Kidney tubule cell (primary cell): Measurements from ENCODE around the gene MED20.
"Not testable (repeated sequence)": the region's sequence is repeated elsewhere in the genome, so short reads cannot be mapped to it uniquely, and the experiment has no call there.

Experiments used
- DNase-seq: peaks from one replicate; pipeline ENCODE4 v3.0.0-alpha.2; 2018; ENCODE audit warnings: low spot score

The MED20 gene

GRCh38 chr6:41920921-41921711 lies at the start of gene MED20, which contains the start of gene BYSL:
Gene MED20, minus strand, starts transcription at chr6:41921139. Its CDS starts 121 bp downstream, at chr6:41921018.
Gene BYSL, plus strand, starts transcription at chr6:41921499. Its CDS starts 64 bp downstream, at chr6:41921563.
- DNase-seq: peak; percentile 98

DNA sequence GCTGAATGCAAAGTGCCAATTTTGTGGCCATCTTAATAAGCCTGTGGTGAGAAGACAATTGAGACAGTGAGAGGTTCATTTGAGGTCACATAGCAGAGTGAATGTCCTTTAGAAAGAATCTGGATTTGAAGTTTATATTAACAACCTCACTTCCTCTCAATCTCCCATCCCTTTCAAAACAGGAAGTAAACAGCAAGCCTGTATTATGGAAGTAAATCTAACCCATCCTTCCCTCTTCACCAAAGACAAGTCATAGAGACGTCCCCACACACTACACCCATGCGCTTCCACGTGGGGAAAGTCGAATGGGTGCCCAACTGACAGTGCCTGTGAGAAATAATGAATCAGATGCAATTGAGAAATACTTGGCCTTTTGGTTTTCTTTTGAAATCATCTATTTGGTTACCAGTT lies 49.5 kb upstream of the MED20 start:
- peak; percentile 16 for DNase-seq

DNA sequence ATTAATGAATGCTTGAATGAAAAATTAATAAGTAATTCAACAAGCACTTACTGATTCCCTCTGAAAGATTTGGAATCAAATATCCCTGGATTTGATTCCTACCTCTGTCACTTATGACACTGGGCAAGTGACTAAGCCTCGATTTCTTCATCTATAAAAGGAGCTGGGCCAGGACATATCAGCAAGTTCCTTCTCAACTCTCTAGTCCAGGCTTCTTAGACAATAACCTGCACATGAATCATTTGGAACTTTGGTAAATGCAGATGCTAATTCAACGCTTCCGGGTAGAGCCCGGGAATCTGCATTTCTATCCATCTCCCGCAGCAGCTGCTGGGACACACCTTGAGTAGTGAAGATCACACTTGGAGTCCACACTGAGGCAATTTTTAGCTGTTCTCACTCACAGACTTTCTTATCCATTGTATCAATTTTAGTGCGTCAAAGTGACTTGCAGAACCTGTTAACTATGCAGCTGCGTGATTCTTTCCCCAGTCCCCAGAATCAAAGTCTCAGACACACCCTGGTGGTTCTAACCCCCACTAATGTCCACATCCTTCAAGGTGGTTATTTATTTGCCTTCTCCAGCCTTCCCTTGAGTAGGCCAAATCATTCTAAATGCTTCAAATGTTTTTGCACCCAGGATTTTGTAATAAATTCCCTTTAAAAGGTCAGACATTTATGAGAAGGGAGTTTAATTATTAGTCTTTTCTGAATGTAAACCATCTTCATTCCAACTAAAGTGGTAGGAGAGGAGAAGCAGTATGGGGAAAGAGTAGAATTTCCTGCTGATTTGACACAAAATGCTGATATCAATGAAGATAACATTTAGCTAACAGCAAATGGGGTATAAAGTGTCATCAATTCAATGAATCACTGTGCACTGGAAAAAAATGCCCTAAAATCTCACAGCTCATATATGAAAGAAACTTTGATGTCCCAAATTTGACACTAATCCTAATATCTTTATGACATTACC lies 46.7 kb upstream of the MED20 start:
- peak; percentile 65 for DNase-seq

- peak; percentile 95 for DNase-seq
Measured at GRCh38 chr6:41966961-41967311, 46.0 kb upstream of the MED20 start.

DNA sequence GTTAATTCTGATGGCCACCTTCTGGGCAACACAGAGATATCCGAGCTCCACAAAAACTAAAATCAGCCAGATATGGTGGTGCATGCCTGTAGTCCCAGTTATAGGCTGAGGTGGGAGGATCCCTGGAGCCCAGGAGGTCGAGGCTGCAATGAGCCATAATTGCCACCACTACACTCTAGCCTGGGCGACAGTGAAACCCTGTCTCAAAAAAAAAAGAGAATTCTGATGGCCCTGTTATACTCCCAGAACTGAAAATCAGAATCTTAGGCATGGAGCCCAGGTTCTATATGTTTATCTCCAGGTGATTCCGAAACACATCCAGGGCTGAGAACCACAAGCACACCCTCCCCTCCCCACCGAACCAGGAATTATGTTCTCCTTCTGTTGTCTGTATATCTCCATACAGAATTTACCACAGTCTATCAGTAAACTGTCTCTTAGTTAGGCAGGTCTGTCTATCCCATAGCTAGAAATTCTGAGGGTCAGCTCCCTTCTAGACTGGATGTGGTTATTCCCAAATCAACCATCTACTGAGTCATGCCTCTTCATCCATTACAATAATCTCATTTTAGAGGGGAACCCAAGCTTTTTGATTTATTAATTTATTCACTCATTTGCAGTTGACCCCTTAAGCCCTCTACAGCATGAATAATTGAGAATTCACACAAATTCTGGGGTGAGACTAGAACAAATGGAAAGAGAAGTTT lies 45.4 kb upstream of the MED20 start:
- DNase-seq: peak; percentile 53

DNA sequence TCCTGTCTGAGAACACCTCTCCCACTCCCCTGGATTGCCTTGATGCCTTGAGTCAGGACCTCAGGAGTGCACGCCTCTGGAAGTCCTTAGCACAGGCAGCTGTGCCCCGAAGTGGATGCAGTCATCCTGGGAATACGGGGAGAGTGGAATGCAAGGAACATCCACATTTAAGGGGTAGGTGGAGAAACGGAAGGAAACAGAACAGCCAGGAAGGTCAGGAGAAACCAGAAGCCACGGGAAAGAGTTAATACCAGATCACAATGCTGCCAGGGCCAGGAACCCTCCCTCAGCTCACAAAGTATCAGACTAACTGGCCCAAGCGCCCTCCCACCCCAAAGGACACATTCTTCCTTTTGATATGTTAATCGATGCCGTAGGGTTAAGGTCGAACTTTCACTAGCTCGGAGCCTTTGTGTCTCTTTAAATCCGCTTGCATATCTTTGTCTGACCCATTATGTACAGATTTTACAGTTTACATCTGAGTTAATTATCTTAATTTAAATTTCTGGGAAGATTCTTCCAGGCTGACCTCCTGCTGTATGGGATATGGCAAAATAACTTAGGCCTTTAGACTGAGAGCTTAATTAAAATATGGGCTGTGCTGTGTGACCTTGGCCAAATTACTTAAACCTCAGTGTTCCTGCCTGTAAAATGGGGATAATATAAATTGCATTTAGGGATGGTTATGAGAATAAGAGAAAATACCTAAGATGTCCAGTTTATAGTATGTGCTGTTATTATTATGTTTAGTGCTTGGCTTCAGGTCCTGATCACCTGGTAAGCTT lies 44.7 kb upstream of the MED20 start:
- DNase-seq: no peak

DNA sequence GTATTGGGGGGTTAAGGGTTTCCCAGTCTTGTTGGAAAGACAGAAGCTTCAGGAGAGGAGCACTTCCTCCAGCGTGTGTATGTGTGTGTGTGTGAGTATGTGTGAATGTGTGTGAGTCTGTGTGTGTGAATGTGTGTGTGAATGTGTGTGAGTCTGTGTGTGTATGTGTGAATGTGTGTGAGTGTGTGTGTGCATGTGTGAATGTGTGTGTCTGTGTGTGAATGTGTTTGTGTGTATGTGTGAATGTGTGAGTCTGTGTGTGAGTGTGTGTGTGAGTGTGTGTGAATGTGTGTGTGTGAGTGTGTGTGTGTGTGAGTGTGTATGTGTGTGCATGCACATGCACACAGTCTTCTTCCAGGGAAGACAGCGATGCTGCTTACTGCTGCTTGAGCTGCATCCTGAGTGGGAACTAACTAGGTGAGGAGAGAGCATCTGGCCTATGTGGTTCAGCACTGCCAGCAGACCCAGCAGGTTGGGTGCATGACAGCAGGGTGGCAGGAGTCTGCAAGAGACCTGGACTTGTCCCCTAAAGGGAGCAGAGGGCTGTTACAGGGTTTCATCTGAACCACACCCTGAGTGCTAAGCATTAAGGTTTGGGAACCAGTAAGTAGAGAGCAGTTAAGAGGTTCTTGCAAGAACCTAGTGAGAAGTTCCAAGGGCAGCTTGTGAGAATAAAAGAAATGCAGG lies 43.4 kb upstream of the MED20 start:
- no peak for DNase-seq

DNA sequence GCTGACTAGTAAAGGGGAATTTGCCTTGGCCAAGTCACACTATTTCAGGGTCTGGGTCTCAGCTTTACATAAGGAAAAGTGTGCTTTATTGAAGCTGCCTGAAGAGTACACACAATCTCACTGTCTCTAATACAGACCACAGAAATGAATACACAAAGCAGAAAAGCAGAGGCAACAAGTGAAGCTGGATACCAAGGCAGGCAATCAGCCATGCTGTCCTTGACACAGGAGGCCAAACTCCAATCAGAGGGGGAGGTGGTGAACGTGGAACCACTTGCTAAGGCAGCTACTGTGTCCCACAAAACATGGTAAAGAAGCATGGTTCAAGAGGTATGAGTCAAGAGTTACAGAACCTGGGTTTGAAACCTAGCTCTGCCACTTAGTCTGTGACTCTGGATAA lies 42.4 kb upstream of the MED20 start:
- no peak for DNase-seq

DNA sequence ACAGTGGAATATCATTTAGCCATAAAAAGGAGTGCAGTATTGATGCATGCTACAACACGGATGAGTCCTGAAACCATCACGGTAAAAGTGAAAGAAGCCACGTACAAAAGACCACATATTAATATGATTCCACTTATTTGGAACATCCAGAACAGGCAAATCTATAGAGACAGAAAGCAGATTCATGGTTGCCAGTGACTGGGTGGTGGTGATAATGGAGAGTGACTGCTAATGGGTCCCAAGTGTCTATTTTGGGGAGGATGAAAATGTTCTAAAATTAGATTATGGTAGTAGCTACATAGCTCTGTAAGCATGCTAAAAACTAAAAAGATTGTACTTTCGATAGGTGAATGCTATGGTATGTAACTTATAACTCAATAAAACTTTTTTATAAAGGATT lies 39.1 kb upstream of the MED20 start:
- no peak for DNase-seq

GRCh38 chr6:41958022-41958856 lies 37.3 kb upstream of the MED20 start:
- no peak for DNase-seq

- DNase-seq: no peak
Measured at GRCh38 chr6:41957117-41957516, 36.2 kb upstream of the MED20 start.

DNA sequence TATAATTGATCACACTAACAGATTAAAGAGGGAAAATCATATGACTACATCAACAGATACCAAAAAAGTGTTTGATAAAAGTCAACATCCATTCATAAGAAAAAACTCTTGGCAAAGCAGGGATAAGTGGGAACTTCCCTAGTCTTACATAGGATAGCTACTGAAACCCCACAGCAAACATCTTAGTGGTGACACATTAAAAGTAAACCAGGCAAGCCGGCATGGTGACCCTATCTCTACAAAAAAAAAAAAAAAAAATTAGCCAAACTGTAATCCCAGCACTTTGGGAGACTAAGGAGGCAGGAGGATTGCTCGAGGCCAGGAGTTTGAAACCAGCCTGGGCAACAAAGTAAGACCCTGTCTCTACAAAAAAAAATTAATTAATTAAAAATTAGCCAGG lies 34.5 kb upstream of the MED20 start:
- no peak for DNase-seq

DNA sequence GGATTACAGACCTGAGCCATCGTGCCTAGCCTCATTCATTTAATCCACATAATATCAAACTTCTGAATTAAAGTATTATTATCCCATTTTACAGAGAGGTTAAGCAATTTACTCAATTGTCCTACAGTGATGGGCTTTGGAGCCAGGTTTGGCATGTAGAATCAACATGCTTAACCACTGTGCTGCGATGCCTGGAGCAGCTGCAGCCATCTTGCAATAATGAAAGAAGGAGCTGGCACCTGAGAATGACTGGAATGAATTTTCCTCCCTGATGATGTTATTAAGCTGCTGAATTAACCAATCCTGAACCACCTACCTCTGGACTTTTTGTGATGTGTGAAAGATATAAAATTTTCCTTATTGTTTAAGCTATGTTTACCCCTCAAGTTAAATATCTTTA lies 33.7 kb upstream of the MED20 start:
- no peak for DNase-seq

GRCh38 chr6:41947581-41948220 lies 26.8 kb upstream of the MED20 start:
- DNase-seq: no peak

DNA sequence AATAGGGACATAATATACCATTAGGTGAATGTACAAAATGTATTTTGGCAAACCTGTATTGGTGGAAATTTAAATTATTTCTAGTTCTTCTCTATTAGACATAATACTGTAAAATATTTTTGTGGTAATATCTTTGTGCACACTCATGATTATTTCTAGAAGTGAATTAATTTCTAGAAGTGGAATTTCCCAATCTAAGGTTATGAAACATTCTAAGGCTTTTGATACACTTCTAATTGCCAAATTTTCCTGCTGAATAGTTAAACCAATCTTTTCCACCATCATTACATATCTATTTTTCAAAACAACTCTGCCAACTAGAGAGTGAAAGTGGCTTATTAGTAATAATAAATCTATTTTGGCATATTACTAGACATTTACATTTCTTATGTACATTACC lies 22.5 kb upstream of the MED20 start:
- no peak for DNase-seq

- not testable (repeated sequence) for DNase-seq
Measured at GRCh38 chr6:41942882-41943281, 21.9 kb upstream of the MED20 start.

GRCh38 chr6:41942067-41942851 lies 21.3 kb upstream of the MED20 start:
- DNase-seq: peak; percentile 95

DNA sequence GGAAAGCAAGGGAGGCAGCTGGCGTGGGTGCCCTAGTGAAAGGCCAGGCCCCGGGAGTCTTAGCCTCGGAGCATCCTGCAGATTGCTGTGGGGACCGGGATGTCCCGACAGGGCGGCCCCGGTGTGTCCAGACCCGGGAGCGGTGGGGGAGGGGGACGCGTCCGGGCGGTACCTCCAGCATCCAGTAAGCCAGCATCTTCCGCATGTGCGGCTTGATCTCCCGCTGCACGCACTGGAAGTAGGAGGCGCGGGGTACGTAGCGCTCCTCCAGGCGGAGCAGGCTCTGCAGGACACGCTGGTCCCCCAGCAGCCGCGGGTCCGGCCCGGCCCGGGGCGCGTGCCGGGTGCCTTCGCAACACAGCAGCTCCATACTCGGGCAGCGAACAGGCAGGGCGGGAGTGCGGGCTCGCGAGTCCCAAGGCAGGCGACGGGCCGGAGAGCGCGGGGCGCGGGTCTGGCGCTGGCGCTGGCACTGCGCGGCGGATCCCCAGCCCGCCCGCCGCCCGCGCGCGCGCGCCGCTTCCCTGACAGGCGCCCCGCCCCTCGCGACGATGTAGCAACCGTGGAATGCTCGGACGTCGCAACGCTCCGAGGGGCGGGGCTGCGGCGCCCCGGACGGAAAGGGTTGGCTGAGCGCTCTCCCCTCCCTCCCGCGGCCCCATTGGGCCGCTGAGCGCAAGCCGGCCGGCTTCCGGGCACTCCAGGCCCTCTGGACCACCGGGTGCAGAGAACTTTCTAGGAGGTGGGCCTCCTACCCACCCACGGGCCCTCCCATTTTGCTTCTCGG lies 20.5 kb upstream of the MED20 start, which contains the start of gene CCND3:
TSS of gene CCND3 (minus strand) at position 529 of the 787 bp plus-strand sequence. CDS start at position 370, 159 bp downstream.
- DNase-seq: no peak
